RPMI7951 (cell line): ENCODE measurements around the gene NPHP4. TPM values are rescaled to one million over a fixed set of nuclear protein-coding genes. Genes with fewer than 3 reads are reported as not detected.
A peak's percentile ranks its signal among the peaks of the same experiment; 100 is the strongest.

Source experiments
- DNase-seq: peaks from one replicate; pipeline ENCODE4 v3.0.0-alpha.2; 2012; ENCODE audit warnings: low read depth
- total RNA-seq: library from RNA; depleted of rRNA; stranded (reverse); fragments of >200 nt; shearing (Covaris generic); gene quantifications from 2 replicates; pipeline ENCODE4 v1.2.3, GENCODE V29; 2014

Gene NPHP4
- total RNA-seq, 1 experiment from 2014 or later = 5.6 TPM

GRCh38 chr1:5950994-5951785 lies 41.0 kb downstream of the NPHP4 start:
- no peak for DNase-seq

- DNase-seq = no peak
Observed at GRCh38 chr1:5950201-5950895, 41.9 kb downstream of the NPHP4 start.

DNA sequence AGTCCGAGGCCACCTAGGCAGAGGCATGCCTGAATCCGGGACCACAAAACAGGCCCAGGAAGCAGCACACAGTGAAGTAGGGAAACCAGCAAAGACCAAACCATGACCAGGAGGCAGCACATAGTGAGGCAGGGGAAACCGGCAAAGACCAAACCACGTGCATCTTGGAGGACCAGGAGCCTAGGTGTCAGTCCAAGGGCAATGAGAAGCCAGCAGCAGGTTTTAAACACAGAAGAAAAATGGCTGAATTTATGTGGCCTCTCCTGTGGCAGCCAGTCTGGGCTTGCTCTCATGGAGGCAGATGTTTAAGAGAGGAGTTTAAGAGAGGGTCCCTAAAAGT lies 42.5 kb downstream of the NPHP4 start:
- DNase-seq = no peak

DNA sequence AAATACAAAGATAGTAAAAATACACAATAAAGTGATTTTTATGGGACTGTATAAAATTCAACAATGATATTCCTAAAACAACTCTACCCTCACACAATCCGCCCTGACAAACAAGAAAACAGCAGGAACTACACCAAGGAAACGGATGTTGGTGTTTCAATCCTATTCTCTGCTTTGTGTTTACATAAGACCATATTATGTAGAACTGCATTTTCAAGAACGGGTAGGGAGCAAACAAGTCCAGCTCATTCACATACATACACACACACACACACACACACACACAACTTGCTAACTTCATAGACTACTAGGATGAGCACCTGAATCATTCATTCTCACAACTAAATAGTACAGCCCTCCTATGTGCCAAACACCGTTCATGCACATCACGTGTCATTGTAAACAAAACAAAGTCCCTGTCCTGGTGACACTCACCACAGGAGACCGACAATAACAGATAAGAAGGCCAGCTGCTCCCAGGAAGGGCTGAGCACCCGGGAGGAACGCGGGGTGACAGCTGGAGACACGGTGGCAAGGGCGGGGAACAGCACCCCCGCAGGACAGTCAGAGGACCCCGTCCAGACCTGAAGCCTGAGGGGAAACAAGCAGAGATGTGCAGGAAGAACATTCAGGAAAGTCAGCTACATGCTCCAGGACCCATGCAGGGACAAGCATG lies 43.0 kb downstream of the NPHP4 start:
- DNase-seq = no peak

GRCh38 chr1:5948681-5949005 lies 43.6 kb downstream of the NPHP4 start:
- DNase-seq = no peak

DNA sequence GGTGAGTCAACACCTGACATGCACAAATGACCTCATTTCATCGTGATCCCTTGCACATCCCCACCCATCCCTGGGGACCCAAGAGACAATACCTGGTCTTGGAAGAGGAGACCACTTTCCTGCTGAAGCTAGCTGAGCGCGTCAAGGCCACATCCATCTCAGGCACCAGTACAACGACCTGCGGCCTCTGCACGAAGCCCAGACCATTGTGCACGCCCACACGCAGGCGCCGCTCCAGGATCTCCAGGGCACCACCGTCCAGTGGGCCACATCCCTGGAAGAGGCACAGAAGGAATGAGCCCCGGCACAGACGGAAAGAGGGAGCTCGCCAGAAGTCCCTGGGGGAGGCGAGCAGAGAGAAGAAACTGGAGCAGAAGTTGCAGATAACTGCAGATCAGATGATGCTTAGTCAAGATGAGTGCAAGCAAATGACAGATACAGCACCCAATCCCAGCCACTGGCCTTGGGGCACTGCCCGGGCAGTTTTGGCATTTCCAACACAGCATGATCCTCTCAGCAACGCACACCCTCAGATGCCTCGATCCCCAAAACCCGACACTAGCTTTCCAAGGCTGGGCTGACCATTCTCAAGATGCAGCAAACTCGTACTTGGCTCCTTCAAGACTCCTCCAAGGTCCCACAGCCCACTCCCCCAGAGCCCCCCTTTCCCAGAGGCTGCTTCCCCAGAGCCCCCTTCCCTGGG lies 44.1 kb downstream of the NPHP4 start:
- DNase-seq = no peak

DNA sequence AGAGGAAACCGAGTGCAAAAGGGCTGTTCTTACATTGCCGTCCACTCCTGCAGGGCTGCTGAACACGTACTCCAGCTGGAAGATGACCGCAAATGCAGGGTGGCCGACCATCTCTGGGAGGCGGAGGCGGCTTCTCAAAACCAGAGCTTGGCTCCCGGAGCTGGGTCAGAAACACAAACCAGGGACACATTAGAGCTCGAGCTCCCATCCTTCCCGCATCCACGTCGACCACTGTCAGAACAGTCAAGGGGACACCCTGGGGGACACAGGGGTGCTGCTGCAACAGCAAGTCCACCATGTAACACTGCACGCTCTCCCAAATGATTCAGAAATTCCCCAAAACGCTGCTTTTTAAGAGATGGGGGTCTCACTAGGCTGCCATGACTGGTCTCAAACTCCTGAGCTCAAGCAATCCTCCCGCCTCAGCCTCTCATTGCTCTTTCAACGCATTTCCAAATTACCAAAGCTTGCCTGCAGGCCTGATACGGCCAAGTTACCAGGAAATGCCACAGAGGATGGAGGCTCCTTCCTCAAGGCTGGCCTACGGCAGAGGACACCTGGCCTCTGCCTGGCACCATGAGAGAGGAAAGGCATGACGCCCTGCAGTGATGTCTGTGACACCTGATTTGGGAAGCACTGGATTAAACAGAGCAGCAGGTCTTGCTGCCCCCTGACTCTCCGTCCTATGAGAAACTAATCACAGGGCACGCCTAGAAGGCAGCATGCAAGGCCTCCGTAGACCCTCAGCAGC lies 45.0 kb downstream of the NPHP4 start:
- DNase-seq = no peak

DNA sequence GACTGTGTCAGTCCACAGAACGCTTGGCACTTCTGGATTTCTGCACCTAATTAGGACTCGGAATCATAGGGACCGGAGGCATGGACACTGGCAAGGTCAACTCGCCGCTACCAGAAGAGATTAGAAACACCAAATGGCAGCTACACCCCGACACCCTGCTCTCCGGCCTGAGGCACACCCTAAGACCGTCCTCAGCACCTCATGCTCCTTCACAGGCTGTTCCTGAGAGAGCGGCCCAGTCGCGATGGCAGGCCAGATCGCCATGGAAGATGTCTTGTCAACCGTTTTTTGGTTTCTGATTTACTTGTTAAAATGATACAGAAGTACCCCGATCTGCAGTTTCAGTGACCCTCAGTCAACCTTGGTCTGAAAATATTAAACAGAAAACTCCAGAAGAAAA lies 46.8 kb downstream of the NPHP4 start:
- no peak for DNase-seq

DNA sequence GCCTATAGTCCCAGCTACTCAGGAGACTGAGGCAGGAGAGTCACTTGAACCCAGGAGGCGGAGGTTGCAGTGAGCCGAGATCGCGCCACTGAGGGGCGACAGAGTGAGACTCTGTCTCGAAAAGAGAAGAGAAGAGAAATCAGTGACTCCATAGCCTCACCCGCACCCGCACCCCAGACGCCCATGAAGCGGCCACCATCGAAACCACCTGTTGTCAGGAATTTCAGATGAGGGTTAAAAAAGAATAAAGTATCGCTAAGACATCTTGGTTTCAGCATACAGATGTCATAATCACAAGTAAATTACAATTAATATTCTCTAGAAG lies 47.4 kb downstream of the NPHP4 start:
- no peak for DNase-seq

DNA sequence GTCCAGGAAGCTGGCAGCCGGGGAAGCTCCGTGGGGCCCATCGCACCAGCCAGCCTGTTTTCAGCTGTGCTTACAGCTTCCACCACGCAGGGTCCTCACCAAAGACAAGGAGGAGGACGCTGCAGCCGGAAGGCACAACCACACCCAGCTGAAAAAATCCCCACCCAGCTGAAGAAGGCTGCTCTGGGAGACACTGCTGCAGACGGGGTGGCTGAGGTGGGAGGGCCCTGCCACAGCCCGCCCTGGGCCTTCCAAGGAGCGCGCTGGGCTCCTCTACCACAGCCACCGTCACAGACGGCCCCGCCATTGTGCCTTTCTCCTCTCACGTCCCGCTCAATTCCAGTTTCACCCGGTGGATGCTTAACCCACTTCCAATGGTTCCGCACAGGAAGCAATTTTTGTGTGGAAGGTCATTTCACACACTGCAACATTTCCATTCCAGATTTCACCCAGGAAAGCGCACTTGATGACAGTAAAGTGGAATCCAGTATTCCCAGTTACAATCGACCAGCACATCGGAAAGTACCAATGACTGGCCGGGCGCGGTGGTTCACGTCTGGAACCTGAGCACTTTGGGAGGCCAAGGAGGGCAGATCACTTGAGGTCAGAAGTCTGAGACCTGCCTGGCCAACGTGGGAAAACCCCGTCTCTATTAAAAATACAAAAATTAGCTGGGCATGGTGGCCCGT lies 47.9 kb downstream of the NPHP4 start:
- DNase-seq = no peak

DNA sequence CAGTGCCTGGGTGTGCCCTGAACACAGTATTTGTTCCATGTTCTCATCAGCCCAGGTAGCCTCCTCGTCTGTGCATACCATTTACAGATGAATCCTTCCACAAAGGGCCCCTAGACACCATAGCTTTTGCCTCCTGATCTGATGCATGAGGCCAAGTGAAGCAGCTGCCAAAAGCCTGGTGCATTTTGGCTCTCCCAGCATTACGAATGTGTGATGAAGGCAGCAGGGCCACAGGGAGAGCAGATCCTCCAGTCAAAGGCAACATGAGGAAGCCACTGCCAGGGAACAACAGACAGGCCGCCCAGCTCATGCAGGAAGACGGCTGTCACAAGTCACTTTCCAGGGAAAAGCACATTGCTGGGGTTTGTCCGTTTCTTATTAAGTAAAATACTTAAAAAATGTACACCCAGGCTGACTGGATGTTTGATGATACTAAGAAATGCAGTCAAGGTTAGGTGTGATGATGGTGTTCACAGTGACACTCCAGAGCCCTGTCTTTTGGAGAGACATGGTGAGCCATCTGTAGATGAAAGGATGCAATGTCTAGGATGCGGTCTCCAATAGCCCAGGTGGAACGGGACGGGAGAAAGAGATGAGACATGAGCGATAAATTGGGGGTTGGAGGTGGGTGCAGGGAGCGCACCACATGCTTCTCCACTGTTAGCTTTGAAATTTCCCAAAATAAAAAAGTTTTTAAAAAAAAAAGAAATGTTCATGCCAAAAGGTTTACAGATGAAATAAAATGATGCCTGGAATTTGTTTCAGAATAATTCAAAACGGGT lies 48.7 kb downstream of the NPHP4 start:
- no peak for DNase-seq

GRCh38 chr1:5941671-5942070 lies 50.6 kb downstream of the NPHP4 start:
- no peak for DNase-seq

DNA sequence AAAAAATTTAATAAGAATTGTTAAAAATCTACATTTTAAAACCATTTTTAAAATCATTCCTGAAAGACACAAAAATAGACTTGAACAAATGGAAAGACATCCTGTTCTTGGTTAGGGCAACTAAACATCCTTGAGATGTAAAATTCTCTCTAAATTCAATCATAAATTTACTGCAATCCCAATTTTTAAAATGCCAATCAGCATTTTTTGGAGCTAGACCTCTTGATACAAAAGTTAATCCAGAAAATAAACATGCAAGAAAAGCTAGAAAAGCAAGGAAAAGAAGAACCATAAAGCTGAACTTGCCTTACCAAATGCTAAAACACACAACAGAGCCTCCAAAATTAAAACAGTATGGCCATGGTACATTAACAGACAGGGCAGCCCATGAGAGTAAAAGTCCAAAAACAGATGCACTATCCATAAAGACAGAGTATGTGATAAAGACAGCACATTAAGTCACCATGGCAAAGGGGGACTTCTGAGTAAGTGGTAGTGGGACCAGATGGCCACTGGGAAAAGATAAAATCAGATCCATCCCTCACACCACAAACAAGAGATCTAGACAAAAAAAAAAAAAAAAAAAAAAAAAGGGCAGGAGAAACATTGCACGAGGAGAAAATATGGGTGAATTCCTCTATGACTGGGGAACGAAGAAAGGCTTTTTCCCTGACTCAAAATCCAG lies 51.4 kb downstream of the NPHP4 start:
- DNase-seq = no peak

DNA sequence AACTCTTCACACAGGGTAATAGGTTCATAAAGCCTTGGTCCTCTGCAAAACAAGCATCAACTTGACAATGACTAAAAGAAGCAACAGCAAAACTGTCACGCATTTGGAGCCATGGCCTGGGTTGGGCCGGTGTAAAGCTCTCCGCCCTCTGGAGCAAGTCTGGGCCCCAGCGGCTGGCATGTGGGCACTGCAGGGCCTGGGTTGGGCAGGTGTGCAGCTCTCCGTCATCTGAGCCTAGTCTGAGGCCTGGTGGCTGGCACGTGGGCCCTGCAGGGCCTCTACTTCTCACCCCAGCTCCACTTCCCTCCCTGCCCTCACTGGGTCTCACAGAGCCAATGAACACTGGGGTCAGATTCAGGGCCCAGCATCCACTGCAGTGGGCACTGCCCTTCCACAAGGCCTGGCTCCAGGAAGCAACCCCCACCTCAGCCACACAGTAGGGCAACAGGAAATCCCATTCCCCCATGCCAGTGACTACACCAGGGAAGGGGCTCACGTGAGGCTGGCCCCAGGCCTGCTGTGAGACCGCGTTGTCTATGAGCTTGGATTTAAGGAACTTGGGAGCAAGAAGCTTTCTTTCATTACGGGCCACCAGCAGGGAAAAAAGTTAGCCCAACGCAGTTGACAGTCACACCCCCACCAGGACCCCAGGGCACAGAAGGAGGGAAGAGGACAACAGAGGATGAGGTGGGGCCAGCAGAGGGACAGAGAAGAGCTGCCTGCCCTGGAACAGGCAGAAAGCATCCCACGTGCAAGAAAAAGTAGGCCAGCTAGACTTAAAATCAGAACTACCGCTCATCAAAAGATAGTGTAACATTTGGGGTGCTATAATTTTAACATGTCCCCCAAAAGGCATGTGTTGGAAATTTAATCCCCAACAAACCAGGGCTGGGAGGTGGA lies 52.7 kb downstream of the NPHP4 start:
- DNase-seq = no peak

DNA sequence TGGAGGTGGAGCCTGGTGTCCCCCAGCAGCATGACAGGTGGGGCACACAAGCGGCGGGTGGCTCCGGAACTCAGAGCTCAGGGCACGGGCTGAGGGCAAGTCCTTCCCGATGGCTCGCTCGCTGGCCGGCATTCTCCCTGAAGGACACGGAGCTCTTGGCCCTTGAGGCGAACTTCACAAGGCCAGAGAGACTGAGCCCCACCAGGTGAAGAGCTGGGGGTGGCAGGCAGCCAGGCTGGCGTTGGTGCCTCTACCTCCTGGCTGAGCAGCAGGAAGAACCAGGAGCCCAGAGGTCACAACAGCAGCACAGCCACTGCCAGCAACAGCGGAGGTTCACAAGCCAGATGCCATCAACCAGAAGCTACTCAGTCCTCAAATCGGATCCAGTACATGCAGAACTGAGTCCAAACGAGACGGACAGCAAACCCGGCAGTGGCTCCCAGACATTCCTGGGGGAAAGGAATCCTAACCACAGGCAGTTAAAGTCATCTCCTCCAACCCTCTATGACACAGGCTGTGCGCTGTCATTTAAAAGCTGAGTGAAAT lies 54.1 kb downstream of the NPHP4 start:
- DNase-seq = peak; percentile 83

DNA sequence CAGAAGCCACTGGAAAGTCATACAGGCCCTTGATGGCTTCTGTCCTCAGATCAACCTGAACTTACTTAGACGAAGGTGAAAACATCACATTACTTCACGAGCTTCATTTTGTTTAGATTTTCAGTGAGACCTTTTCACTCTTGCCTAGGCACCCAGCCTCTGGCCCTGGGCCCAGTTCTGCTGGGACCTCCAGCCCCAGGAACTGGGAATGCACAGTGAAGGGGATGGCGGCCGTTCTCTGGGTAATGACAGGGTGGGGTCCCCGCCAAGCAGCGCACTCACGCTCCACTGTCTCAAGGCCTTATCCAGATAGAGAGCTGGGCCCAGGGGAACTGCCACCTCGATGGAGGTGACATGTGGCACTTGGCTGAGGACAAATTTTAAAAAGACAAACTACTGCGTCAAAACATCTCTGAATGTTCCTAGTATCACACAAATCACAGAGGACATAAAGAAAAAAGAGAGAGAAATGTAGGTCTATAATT lies 54.8 kb downstream of the NPHP4 start:
- DNase-seq = no peak

DNA sequence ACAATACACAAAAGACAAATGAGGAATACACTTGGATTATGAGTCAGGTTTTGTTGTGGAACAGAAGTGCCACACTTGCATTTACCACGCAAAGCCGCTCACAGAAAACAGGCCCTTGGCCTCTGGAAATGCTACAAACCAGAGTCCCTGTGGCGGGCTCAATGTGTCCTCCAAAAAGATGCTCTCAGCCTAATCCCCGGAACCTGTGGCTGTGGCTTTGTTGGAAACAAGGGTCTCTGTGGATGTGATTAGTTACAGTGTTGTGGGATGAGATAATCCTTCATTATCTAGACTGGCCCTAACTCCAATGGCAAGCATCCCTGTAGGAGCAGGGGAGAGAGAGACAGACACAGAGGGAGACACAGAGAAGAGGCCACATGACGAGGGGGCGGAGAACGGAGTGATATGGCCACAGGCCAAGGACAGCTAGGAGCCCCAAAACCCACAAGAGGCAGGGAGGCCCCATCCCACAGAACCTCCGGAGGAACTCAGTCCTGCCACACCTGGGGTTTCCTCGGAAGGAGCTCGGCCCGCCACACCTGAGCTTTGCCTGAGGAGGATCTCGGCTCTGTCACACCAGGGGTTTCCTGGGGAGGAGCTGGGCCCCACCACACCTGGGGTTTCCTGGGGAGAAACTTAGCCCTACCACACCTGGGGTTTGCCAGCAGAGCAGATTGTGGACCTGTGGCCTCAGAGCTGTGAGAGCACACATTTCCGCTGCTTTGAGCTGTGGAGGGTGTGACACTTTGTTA lies 55.4 kb downstream of the NPHP4 start:
- no peak for DNase-seq

DNA sequence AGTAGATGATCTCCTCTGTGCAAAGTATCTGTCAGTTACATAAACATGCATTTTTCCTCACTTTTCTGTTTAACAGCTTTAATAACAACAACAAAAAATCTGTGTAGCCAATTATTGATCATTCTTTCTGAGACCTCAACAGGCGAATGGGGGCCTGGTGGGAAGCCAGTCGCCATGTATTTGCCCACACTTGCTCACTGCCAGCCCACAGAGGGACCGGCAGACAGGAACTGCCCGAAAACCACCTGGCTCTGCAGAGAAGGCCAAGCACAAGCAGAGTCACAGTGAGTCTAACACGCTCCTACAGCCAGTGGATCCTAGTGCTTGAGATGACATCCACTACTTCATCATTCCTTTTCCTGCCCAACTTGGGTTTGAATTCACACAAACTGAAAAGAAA lies 56.1 kb downstream of the NPHP4 start:
- no peak for DNase-seq
